Neuronal stem cell (in vitro differentiated cells): ENCODE data around the gene TNNI2.

ENCODE experiments used
- DNase-seq: peaks from one replicate; pipeline ENCODE4 v3.0.0-alpha.2; 2013; ENCODE audit warnings: low spot score
- H2AFZ ChIP-seq: one replicate; pipeline ENCODE4 v1.6.1; 2013; ENCODE audit warnings: mild to moderate bottlenecking, low read length, inconsistent platforms
- H2AK5ac ChIP-seq: 2 replicates; pipeline ENCODE4 v1.6.1; 2013; ENCODE audit warnings: low read depth, mild to moderate bottlenecking, inconsistent platforms, low read length, moderate library complexity, mixed read lengths
- H2BK120ac ChIP-seq: 2 replicates; pipeline ENCODE4 v1.6.1; 2013; ENCODE audit warnings: low read depth, mild to moderate bottlenecking, inconsistent platforms, low read length, moderate library complexity, mixed read lengths
- H2BK12ac ChIP-seq: one replicate; pipeline ENCODE4 v1.6.1; 2013; ENCODE audit warnings: low read length, inconsistent platforms
- H2BK15ac ChIP-seq: 2 replicates; pipeline ENCODE4 v1.6.1; 2013; ENCODE audit warnings: mild to moderate bottlenecking, low read length, inconsistent platforms, mixed read lengths
- H2BK5ac ChIP-seq: one replicate; pipeline ENCODE4 v1.6.1; 2013; ENCODE audit warnings: inconsistent platforms, mild to moderate bottlenecking, low read length, moderate library complexity
- H3K14ac ChIP-seq: one replicate; pipeline ENCODE4 v1.6.1; 2013; ENCODE audit warnings: low read length, inconsistent platforms
- H3K18ac ChIP-seq: 2 replicates; pipeline ENCODE4 v1.6.1; 2013; ENCODE audit warnings: low read length, inconsistent platforms
- H3K23ac ChIP-seq: 2 replicates; pipeline ENCODE4 v1.6.1; 2013; ENCODE audit warnings: low read depth, mild to moderate bottlenecking, mixed read lengths, low read length, inconsistent platforms; ENCODE audit not compliant: poor library complexity
- H3K27ac ChIP-seq: replicated peaks from 3 replicates; pipeline ENCODE4 v1.5.1; 2013; ENCODE audit warnings: low read length, inconsistent platforms
- H3K27me3 ChIP-seq, 3 experiments: 2 replicates each; pipeline ENCODE4 v1.6.1; 2013; ENCODE audit warnings: low read length in 3 of 3, mild to moderate bottlenecking in 2 of 3, inconsistent platforms in 1 of 3, low read depth in 1 of 3, mixed read lengths in 1 of 3, moderate library complexity in 1 of 3; ENCODE audit not compliant: control insufficient read depth in 3 of 3, insufficient read depth in 3 of 3
- H3K36me3 ChIP-seq, 2 donors: replicated peaks in 1 of 2; 2 replicates each; pipeline ENCODE4 v1.6.1; 2013; ENCODE audit warnings: low read length in 2 of 2; ENCODE audit not compliant: control insufficient read depth in 2 of 2, insufficient read depth in 2 of 2
- H3K4ac ChIP-seq: 2 replicates; pipeline ENCODE4 v1.6.1; 2013; ENCODE audit warnings: inconsistent platforms, mild to moderate bottlenecking, low read length, moderate library complexity
- H3K4me1 ChIP-seq, 2 donors: 1 replicate in 1 of 2; 2 replicates in 1 of 2; pipeline ENCODE4 v1.6.1; 2013; ENCODE audit warnings: low read length in 2 of 2, low read depth in 1 of 2; ENCODE audit not compliant: control insufficient read depth in 2 of 2, insufficient read depth in 1 of 2
- H3K4me2 ChIP-seq: one replicate; pipeline ENCODE4 v1.6.1; 2013; ENCODE audit warnings: mild to moderate bottlenecking, low read length, inconsistent platforms; ENCODE audit not compliant: insufficient read depth, poor library complexity, severe bottlenecking
- H3K4me3 ChIP-seq, 2 donors: 2 replicates each; pipeline ENCODE4 v1.5.1; 2013; ENCODE audit warnings: low read length in 2 of 2, mild to moderate bottlenecking in 2 of 2, inconsistent platforms in 1 of 2, moderate library complexity in 1 of 2
- H3K79me1 ChIP-seq: one replicate; pipeline ENCODE4 v1.6.1; 2013; ENCODE audit warnings: low read depth, mild to moderate bottlenecking, inconsistent platforms, low read length, moderate library complexity
- H3K9ac ChIP-seq: one replicate; pipeline ENCODE4 v1.6.1; 2013; ENCODE audit warnings: mild to moderate bottlenecking, low read depth, low read length, inconsistent platforms; ENCODE audit not compliant: poor library complexity
- H3K9me3 ChIP-seq, 2 donors: replicated peaks in 1 of 2; 2 replicates each; pipeline versions ENCODE3 to v1.6.1; 2013; ENCODE audit warnings: low read length in 2 of 2, mild to moderate bottlenecking in 2 of 2, inconsistent platforms in 1 of 2, low read depth in 1 of 2, mixed read lengths in 1 of 2, moderate library complexity in 1 of 2; ENCODE audit not compliant: control insufficient read depth in 2 of 2, insufficient read depth in 1 of 2
- H4K8ac ChIP-seq: one replicate; pipeline ENCODE4 v1.6.1; 2013; ENCODE audit warnings: low read depth, mild to moderate bottlenecking, inconsistent platforms, low read length, moderate library complexity
- H4K91ac ChIP-seq: one replicate; pipeline ENCODE4 v1.6.1; 2013; ENCODE audit warnings: low read length, low read depth, mild to moderate bottlenecking, inconsistent platforms; ENCODE audit not compliant: poor library complexity
- WGBS, 2 donors: extraction: QIAGEN DNeasy Blood & Tissue Kit; methylation state at CpG; one replicate each; pipeline ENCODE4 v1.1.7; 2013; ENCODE audit warnings: missing lambda C conversion rate in 2 of 2, mixed read lengths in 1 of 2; ENCODE audit not compliant: insufficient read length in 2 of 2, insufficient replicate concordance in 1 of 2; ENCODE audit errors: extremely low coverage in 2 of 2; 5-methylcytosine and 5-hydroxymethylcytosine counted together

TNNI2 gene

GRCh38 chr11:1823376-1824220 lies 15.2 kb upstream of the TNNI2 start:
- peak overlapping the region; percentile 77 for H3K18ac ChIP-seq
- H2BK15ac ChIP-seq, result peak overlapping the region; percentile 90
- H3K36me3 ChIP-seq, result no peaks in the 10 kb centered on the region
- peak overlapping the region; percentile 73 for H2AK5ac ChIP-seq
- no CpG with 5 or more reads among the region's 19 CpGs for WGBS, 2 donors
- H3K4me3 ChIP-seq, result no peak overlapping the region
- peak overlapping the region; percentile 58 for H2BK12ac ChIP-seq
- peaks cover 0 to 6% of the 10 kb centered on the region in 2 donors for H3K9me3 ChIP-seq
- no peak overlapping the region for H3K4me2 ChIP-seq
- H3K4me1 ChIP-seq, result no peaks in the 10 kb centered on the region
- no peak overlapping the region for H2AFZ ChIP-seq
- no peak for DNase-seq
- H3K79me1 ChIP-seq, result peaks cover 2% of the 10 kb centered on the region
- no peak overlapping the region for H4K8ac ChIP-seq
- peaks cover 0 to 28% (median 0%) of the 10 kb centered on the region in 3 experiments for H3K27me3 ChIP-seq
- H3K23ac ChIP-seq, result peak overlapping the region; percentile 77
- peak overlapping the region; percentile 8 for H3K4ac ChIP-seq
- peak overlapping the region; percentile 61 for H3K14ac ChIP-seq
- H3K9ac ChIP-seq, result peak overlapping the region; percentile 30
- peak overlapping the region; percentile 87 for H4K91ac ChIP-seq
- peak overlapping the region; percentile 30 for H2BK120ac ChIP-seq
- no peak overlapping the region for H3K27ac ChIP-seq
- H2BK5ac ChIP-seq, result peak overlapping the region; percentile 76

DNA sequence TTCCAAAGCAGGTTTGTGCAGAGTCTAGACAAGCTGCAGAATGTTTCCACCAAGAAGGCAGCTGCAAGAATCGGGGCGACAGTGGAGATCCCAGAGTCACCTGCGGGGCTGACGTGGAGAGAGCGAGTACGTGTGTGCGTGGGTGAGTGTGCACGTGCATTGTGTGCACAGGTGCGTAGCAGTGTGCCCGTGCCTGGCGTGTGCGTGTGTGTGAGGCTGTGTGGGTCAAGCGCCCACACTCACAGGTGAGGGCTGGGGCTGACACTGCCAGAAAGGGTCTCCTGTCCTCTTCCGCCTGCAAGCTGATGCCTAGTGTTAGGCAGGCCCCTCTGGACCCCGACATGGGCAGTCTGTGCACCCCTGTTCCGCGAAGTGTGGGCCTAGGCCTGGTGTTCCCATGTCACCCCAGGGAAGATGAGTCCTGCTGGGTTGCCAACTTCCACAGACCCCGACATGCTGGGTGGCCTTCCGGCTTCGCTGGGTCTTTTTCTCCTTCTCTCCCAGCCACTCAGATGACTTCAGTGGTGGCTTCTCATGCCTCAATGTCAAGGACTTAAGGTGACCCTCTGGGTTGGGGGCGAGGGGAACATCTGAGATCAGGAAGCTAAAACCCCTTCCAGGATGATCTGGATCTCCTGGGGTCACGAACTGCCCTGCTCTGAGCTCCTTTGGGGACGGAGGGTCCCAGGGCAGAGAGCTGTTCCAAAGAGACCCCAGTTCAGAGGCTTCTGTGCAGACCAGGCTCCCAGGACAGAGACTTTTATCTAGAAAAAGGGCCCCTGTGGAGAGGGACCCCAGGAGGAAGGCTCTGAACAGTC lies 14.4 kb upstream of the TNNI2 start:
- Histone ChIP-seq H2AK5ac (peak overlapping the region; percentile 73), H3K23ac (peak overlapping the region; percentile 77), H2AFZ (peak overlapping the region; percentile 79), H2BK12ac (peak overlapping the region; percentile 33), H2BK120ac (peak overlapping the region; percentile 30), H3K9me3 (no peaks in the 10 kb centered on the region), H3K4ac (peak overlapping the region; percentile 8), H3K18ac (peak overlapping the region; percentile 67), H3K9ac (peak overlapping the region; percentile 53), H2BK5ac (no peak overlapping the region), H3K79me1 (peaks cover 2% of the 10 kb centered on the region), H3K27me3 (peaks cover 0 to 36% (median 0%) of the 10 kb centered on the region in 3 experiments), H3K36me3 (no peaks in the 10 kb centered on the region), H4K8ac (no peak overlapping the region), H2BK15ac (peak overlapping the region; percentile 90), H3K4me1 (no peaks in the 10 kb centered on the region), H4K91ac (peak overlapping the region; percentile 87), H3K4me3 (no peak overlapping the region), H3K4me2 (no peak overlapping the region), H3K27ac (no peak overlapping the region), H3K14ac (peak overlapping the region; percentile 61)
- no CpG with 5 or more reads among the region's 23 CpGs for WGBS, 2 donors
- DNase-seq, result no peak

GRCh38 chr11:1825039-1825740 lies 13.6 kb upstream of the TNNI2 start:
- Histone ChIP-seq H3K9me3 (no peaks in the 10 kb centered on the region), H4K91ac (no peak overlapping the region), H2BK12ac (peak overlapping the region; percentile 98), H3K23ac (peak overlapping the region; percentile 98), H3K14ac (peak overlapping the region; percentile 95), H3K4ac (peak overlapping the region; percentile 99), H2AK5ac (peak overlapping the region; percentile 99), H3K9ac (peak overlapping the region; percentile 89), H2BK15ac (peak overlapping the region; percentile 98), H3K27me3 (peaks cover 0 to 39% (median 0%) of the 10 kb centered on the region in 3 experiments), H2AFZ (peak overlapping the region; percentile 79), H3K27ac (no peak overlapping the region), H4K8ac (peak overlapping the region; percentile 29), H3K18ac (peak overlapping the region; percentile 98), H3K4me3 (no peak overlapping the region), H3K36me3 (no peaks in the 10 kb centered on the region), H3K4me2 (no peak overlapping the region), H3K79me1 (peaks cover 2% of the 10 kb centered on the region), H2BK120ac (peak overlapping the region; percentile 94), H3K4me1 (no peaks in the 10 kb centered on the region), H2BK5ac (peak overlapping the region; percentile 26)
- WGBS, 2 donors, result no CpG with 5 or more reads among the region's 26 CpGs
- peak; percentile 81 for DNase-seq
